NCI-H128 (cell line): ENCODE data around the gene SRD5A1.

Source experiments
- DNase-seq: peaks from one replicate; lab custom pipeline; 2025; ENCODE audit not compliant: unreplicated experiment; lab: John Stamatoyannopoulos, UW

Gene SRD5A1

DNA sequence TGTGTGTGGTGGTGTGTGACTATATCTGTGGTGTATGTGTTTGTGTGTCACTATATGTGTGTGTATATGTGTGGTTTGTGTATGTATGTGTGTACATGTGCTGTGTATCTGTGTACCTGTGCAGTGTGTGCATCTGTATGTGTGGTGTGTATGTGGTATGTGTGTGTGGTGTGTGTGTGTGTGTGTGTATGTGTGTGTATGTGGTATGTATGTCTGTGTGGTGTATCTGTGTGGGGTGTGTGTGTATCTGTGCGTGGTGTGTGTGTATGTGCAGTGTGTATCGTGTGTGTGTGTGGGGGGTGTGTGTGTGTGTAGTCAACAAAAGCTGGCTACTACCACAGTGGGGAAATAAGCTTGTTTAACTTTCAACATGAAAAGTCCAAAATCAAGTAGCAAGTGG is 48.4 kb downstream of the SRD5A1 start:
- DNase-seq = no peak

DNA sequence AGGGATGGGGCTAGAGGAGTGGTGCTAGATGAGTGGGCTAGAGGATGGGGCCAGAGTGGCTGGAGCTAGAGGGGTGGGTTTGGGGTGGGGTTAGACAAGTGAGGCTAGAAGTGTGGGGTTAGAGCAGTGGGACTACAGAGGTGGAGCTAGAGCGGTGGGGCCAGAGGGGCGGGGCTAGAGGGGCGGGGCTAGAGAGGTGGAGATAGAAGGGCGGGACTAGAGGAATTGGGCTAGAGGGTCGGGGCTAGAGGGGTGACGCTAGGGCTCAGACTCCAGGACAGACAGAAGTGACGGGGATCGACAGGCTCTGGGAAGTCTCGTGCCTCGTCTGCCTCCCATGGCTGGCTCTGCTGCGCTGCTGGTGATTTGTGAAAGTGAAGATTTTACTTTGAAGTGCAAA is 49.0 kb downstream of the SRD5A1 start:
- DNase-seq = no peak

- no peak for DNase-seq
These were observed 50.0 kb downstream of the SRD5A1 start for GRCh38 chr5:6683241-6683640.

GRCh38 chr5:6684075-6684474 is 50.8 kb downstream of the SRD5A1 start:
- no peak for DNase-seq

DNA sequence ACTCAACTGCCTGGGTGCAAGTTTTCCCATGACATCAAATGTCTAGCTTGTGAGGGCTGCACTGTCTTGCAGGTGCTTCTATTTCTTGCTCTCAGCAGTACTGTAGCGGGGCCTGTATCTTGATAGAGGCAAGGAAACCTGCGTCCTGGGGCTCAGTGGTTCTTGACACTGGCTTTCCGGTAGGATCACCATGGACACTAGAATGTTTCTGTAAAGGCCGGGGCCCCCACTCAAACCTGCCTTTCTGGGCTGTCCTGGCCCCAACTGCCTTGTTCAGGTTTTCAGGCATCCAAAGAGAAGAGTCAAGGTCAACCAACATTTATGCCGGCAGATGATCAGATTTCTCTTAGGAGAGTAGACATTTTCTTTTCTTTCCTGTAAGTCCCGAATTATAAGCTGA is 53.3 kb downstream of the SRD5A1 start:
- DNase-seq = no peak

- no peak for DNase-seq
These were observed 53.7 kb downstream of the SRD5A1 start for GRCh38 chr5:6686915-6687409.

DNA sequence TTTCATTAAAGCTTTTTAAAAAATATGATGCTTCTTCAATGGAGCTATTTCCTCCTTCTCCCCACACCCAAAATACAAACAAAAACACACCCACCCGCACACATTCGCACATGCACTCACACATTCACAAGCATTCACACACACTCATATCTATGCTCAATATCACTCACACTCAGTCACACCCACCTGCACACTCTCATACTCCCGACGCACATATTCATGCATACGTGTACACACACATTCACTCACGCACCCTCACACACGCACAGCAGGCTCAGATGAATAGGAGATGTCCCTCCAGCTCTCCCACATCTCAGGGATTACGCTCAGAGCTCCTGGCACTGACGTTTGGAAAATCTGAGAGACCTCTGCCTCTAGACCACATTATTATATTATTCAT is 54.3 kb downstream of the SRD5A1 start:
- DNase-seq = no peak

- no peak for DNase-seq
These were observed 59.7 kb downstream of the SRD5A1 start for GRCh38 chr5:6692906-6693305.

DNA sequence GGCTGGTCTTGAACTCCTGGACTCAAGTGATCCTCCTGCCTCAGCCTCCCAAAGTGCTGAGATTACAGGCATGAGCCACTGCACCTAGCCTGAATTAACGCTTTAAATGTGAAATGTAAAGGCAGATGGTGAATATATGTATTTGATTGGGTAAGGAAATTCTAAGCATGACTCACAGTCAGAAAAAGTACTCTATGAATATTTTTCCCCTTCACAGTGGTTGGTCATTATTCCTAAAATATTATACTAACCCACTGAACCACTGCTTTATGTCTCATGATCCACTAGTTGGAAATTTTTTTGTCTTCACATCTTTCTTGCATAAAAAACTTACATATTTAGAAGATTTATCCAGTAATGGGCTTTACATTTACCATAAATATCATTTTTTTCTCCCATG is 65.5 kb downstream of the SRD5A1 start:
- DNase-seq = no peak

DNA sequence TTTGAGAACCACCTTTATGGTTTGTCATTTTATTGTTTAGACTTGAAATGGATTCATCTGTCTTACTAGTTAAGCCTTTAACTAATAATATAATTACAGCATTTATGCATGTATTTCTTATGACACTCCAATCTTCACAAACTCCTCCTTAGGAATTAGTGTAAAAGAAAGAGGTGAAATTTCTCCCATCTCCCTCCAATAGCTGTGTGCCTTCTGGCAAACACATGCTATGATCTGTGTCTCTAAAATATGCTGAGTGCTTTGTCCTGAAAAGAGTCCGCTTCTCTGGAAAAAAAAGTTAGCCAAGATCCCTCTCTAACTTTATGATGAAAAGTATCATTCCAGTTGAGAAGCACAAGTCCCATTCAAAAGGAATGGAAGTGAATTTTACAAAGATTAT is 66.1 kb downstream of the SRD5A1 start:
- DNase-seq = no peak

DNA sequence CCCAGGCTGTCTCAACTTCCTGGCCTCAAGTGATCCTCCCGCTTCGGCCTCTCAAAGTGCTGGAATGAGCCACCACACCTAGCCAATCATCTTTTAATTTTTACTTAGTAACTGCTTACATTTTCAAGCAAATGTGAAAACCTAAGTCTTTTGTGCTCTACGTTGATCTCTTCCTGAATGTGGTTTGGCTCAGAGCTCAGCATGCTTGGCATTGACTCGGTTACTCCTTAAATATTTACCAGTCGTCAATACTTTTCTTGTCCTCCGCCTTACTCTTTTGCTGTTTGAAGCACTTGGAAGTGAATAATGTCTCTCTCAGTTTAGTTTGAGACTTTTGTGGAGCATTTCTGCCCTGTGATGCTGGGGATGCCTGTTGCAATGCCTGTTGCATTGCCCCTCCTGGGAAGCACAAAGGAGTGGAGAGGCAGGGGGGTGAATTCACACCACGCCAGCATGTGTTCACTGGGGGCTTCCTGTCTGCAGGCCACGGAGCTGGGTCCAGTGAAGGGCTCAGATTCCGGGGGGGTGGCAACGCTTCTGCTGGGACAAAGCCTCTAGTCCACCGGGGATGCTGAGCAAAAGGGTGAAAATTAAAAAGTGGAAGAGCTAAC is 66.9 kb downstream of the SRD5A1 start:
- no peak for DNase-seq

- no peak for DNase-seq
These were observed 67.6 kb downstream of the SRD5A1 start for GRCh38 chr5:6700685-6701355.

DNA sequence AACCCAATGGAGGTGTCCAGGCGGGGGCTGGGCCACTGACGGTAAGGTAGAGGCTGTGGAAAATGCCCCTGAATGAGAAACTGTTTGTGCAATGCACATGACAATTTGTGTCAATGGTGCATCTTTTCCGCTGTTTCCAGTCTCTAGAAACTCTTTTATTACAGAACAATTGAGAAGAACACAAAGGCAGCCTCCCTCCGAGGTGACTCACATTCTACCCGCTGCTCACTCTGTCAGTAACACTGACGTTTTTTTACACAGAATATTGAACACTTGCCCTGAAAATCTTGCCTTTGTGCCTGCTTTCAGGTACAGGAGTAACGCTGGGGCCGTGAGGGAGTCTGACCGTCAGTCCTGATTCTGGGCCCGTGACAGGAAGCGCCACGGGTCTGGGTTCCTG is 68.3 kb downstream of the SRD5A1 start:
- no peak for DNase-seq

DNA sequence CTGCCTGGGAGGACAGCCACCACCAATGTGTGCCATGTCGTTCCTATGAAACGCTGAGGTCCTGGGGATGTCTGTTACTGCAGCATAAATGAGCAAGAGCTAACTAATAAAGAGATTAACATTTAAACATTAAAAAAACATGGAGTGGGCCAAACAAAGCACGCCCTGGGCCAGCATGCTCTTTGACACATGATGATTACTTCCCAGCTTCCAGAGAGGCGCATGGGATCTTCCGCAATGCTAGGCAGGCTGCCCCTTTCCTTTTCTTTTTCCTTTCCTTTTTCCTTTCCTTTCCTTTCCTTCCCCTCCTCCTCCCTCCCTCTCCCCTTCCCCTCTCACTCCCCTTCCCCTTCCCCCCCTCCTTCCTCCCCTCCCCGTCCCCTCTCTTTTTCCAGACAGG is 69.4 kb downstream of the SRD5A1 start:
- no peak for DNase-seq

DNA sequence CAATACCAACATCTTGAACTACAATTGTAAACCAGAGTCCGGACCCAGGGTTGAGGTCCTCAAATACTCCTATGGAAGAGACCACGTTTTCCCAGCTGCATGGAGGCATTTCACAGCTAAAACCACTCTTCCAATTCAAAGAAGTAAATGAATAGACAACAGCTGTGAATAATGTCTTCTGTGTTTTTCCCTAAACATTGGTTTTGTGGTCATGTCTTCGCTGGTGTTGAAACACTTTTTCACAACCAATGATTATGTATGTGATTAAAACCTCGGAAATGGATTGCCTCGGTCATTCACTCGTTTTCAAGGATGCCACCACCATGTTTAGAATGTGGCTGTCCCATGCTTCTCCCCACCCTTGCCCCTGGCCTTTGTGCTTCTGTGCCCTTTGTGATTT is 70.6 kb downstream of the SRD5A1 start:
- DNase-seq = no peak

- no peak for DNase-seq
These were observed 71.2 kb downstream of the SRD5A1 start for GRCh38 chr5:6704361-6704851.

DNA sequence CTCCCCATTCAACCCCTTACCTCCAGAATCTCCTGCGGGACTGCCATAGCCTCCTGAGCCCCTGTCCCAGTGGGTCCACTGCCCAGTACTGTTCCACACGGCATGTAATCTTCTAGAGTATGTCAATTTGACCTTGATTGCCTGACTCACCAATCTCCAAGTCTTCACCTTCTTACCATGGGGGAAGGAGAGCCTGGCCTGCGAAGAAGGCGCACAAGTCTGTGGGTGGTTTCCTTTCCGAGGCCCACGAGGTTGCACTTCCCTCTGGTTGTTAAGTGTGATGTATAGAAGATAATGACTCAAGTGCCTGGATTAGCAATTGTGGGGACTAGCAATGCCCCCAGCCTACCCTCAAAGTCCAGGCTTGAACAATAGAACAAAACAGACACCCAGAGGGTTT is 71.8 kb downstream of the SRD5A1 start:
- no peak for DNase-seq

- no peak for DNase-seq
These were observed 72.7 kb downstream of the SRD5A1 start for GRCh38 chr5:6705959-6706358.

DNA sequence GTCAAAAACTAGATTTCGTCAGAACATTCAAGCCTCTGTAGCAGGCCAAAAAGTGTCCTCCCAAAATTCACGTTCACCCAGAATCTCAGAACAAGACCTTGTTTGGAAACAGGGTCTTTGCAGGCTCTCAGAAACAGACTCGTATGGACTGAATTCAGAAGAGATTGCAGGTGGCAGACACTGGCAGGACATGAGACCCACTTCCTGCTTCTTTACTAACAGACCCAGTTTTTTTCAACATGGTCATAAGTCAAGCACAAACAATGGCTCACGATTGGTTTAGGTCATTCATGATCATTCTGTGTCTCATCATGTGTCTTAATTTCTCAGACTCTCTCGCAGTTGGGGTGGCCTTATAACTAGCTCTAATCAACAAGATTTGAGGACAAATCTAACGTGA is 74.6 kb downstream of the SRD5A1 start:
- no peak for DNase-seq

- no peak for DNase-seq
These were observed 75.6 kb downstream of the SRD5A1 start for GRCh38 chr5:6708814-6709213.

DNA sequence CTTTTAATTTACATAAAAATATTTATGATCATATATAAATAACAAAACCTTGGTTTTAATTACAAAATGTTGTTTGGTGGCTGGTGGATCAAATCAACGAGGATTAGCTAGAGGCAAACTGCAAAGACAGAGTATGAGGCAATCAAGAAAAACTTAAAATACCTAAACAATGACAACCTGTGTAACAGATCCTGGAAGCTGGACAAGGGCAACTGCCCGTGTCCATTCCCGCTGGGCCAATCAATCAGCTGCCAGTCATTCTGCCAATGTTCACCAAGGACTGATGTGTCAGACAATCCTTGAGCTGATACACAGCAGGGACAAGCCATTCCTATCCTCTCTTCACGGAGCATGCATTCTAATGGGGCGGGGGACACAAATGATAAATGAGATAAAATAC is 76.8 kb downstream of the SRD5A1 start:
- no peak for DNase-seq

GRCh38 chr5:6710551-6711318 is 77.5 kb downstream of the SRD5A1 start:
- no peak for DNase-seq
